NCI-H2196 (cell line): ENCODE measurements around the gene CACYBP.
"Not testable (repeated sequence)": the region's sequence is repeated elsewhere in the genome, so short reads cannot be mapped to it uniquely, and the experiment has no call there.

Experiments
- DNase-seq: peaks from one replicate; lab custom pipeline; 2025; ENCODE audit not compliant: unreplicated experiment; lab: John Stamatoyannopoulos, UW

Gene CACYBP

GRCh38 chr1:175005085-175005783 is 5.5 kb downstream of the CACYBP start:
- DNase-seq: no peak

GRCh38 chr1:175009532-175009931 is 9.8 kb downstream of the CACYBP start:
- no peak for DNase-seq

GRCh38 chr1:175013445-175013844 is 13.7 kb downstream of the CACYBP start:
- no peak for DNase-seq

- no peak for DNase-seq
Observed at GRCh38 chr1:175015243-175015642, 15.5 kb downstream of the CACYBP start.

- no peak for DNase-seq
Observed at GRCh38 chr1:175019524-175019923, 19.8 kb downstream of the CACYBP start.

- DNase-seq: peak; percentile 97
Observed at GRCh38 chr1:175023043-175023921, 23.5 kb downstream of the CACYBP start, which contains the start of gene MRPS14. TSS of gene MRPS14 (minus strand) at chr1:175023425. CDS start at chr1:175023408, 17 bp downstream.

- peak; percentile 41 for DNase-seq
Observed at GRCh38 chr1:175023922-175024242, 24.1 kb downstream of the CACYBP start.

GRCh38 chr1:175024773-175025172 is 25.0 kb downstream of the CACYBP start:
- DNase-seq: no peak

GRCh38 chr1:175033953-175034352 is 34.2 kb downstream of the CACYBP start:
- DNase-seq: no peak

GRCh38 chr1:175034775-175035174 is 35.0 kb downstream of the CACYBP start:
- no peak for DNase-seq

- no peak for DNase-seq
Observed at GRCh38 chr1:175035865-175036264, 36.1 kb downstream of the CACYBP start.

- no peak for DNase-seq
Observed at GRCh38 chr1:175036476-175036875, 36.7 kb downstream of the CACYBP start.

GRCh38 chr1:175037416-175037815 is 37.7 kb downstream of the CACYBP start:
- no peak for DNase-seq

GRCh38 chr1:175040324-175040879 is 40.7 kb downstream of the CACYBP start:
- no peak for DNase-seq

GRCh38 chr1:175042650-175043049 is 42.9 kb downstream of the CACYBP start:
- DNase-seq: no peak

- no peak for DNase-seq
Observed at GRCh38 chr1:175043824-175044223, 44.1 kb downstream of the CACYBP start.

- not testable (repeated sequence) for DNase-seq
Observed at GRCh38 chr1:175044591-175044990, 44.8 kb downstream of the CACYBP start.

GRCh38 chr1:175045097-175045496 is 45.4 kb downstream of the CACYBP start:
- no peak for DNase-seq

- no peak for DNase-seq
Observed at GRCh38 chr1:175045519-175045918, 45.8 kb downstream of the CACYBP start.

GRCh38 chr1:175050992-175051391 is 51.2 kb downstream of the CACYBP start:
- DNase-seq: no peak

- DNase-seq: no peak
Observed at GRCh38 chr1:175054736-175055135, 55.0 kb downstream of the CACYBP start.
